OCI-LY3 (cell line): Measurements from ENCODE around the gene P2RY8.
"Not testable (repeated sequence)": the region's sequence is repeated elsewhere in the genome, so short reads cannot be mapped to it uniquely, and the experiment has no call there.

Experiments used
- H2AFZ ChIP-seq: fragments of 200-600, 300-600 bp; shearing (Covaris generic); 2 replicates; pipeline ENCODE4 v1.6.0; 2014; ENCODE audit warnings: antibody characterized with exemption, low read depth, low read length
- H3K27ac ChIP-seq: fragments of 200-600, 300-600 bp; sonication (generic); 2 replicates; pipeline ENCODE4 v1.5.1; 2014; ENCODE audit warnings: mild to moderate bottlenecking, low read length, moderate library complexity, mixed read lengths
- H3K27me3 ChIP-seq: fragments of 200-600, 300-600 bp; sonication (generic); 2 replicates; pipeline ENCODE4 v1.6.1; 2014; ENCODE audit warnings: low read depth, low read length, mixed read lengths
- H3K36me3 ChIP-seq: fragments of 200-600, 300-600 bp; sonication (generic); replicated peaks from 2 replicates; pipeline ENCODE3; 2014; ENCODE audit warnings: low read depth, low read length, mixed read lengths
- H3K4me1 ChIP-seq: fragments of 300-600, 200-600 bp; sonication (generic); 2 replicates; pipeline ENCODE4 v1.6.1; 2014; ENCODE audit warnings: low read length, mixed read lengths
- H3K4me2 ChIP-seq: fragments of 200-600, 300-600 bp; sonication (generic); 2 replicates; pipeline ENCODE4 v1.6.1; 2014; ENCODE audit warnings: low read length, mixed read lengths
- H3K4me3 ChIP-seq: fragments of 300-600, 200-600 bp; sonication (generic); 2 replicates; pipeline ENCODE4 v1.5.1; 2014; ENCODE audit warnings: antibody characterized with exemption, mild to moderate bottlenecking, low read length, moderate library complexity
- H3K79me2 ChIP-seq: fragments of 300-600, 200-600 bp; shearing (Covaris generic); 2 replicates; pipeline ENCODE4 v1.6.1; 2014; ENCODE audit warnings: mild to moderate bottlenecking, low read length, mixed read lengths
- H3K9ac ChIP-seq: fragments of 300-600, 200-600 bp; shearing (Covaris generic); 2 replicates; pipeline ENCODE4 v1.6.0; 2014; ENCODE audit warnings: mild to moderate bottlenecking, low read length, moderate library complexity
- H3K9me3 ChIP-seq: fragments of 200-600, 300-600 bp; shearing (Covaris generic); 2 replicates; pipeline ENCODE4 v1.6.1; 2014; ENCODE audit warnings: low read length, mixed read lengths; ENCODE audit not compliant: insufficient read depth
- H4K20me1 ChIP-seq: fragments of 200-600, 300-600 bp; sonication (generic); 2 replicates; pipeline ENCODE4 v1.6.1; 2016; ENCODE audit warnings: low read length, mixed read lengths; ENCODE audit not compliant: insufficient read depth
- CTCF ChIP-seq: fragments of 200-600, 300-600 bp; sonication (generic); IDR thresholded peaks from 2 replicates; pipeline ENCODE4 v1.5.1; 2014; ENCODE audit warnings: antibody characterized with exemption, low read length, low read depth
- EZH2phosphoT487 ChIP-seq: fragments of 200-600 bp; shearing (Covaris generic); IDR thresholded peaks from 2 replicates; pipeline ENCODE4 v1.6.1; 2018; ENCODE audit warnings: antibody characterized with exemption, mixed run types, low read depth

The P2RY8 gene

GRCh38 chrX:1475481-1475880 is 61.5 kb downstream of the P2RY8 start:
- Histone ChIP-seq H3K9ac (no peak overlapping the region), H3K9me3 (peaks cover 7% of the 10 kb centered on the region; the same call in 1 of the 2 replicates), H3K27ac (no peak overlapping the region), H3K4me2 (no peak overlapping the region), H4K20me1 (peaks cover 23% of the 10 kb centered on the region; the same call in 1 of the 2 replicates), H3K36me3 (peaks cover 57% of the 10 kb centered on the region), H3K79me2 (peaks cover 24% of the 10 kb centered on the region; the same call in 1 of the 2 replicates), H3K27me3 (no peaks in the 10 kb centered on the region), H2AFZ (no peak overlapping the region), H3K4me3 (no peak overlapping the region), H3K4me1 (peaks cover 41% of the 10 kb centered on the region)
- TF ChIP-seq EZH2phosphoT487 (no peak), CTCF (no peak)

GRCh38 chrX:1474593-1474992 is 62.4 kb downstream of the P2RY8 start:
- not testable (repeated sequence) for H3K9ac ChIP-seq, H3K9me3 ChIP-seq
- H4K20me1 ChIP-seq, result peaks cover 23% of the 10 kb centered on the region; the same call in 1 of the 2 replicates

GRCh38 chrX:1472975-1473374 is 64.0 kb downstream of the P2RY8 start:
- Histone ChIP-seq H3K9me3 (no peaks in the 10 kb centered on the region), H3K79me2 (peaks cover 11% of the 10 kb centered on the region), H4K20me1 (peaks cover 21% of the 10 kb centered on the region; the same call in 1 of the 2 replicates), H2AFZ (no peak overlapping the region), H3K27ac (no peak overlapping the region), H3K4me1 (peaks cover 38% of the 10 kb centered on the region), H3K4me3 (no peak overlapping the region), H3K9ac (no peak overlapping the region), H3K4me2 (no peak overlapping the region), H3K27me3 (no peaks in the 10 kb centered on the region), H3K36me3 (peaks cover 41% of the 10 kb centered on the region)
- TF ChIP-seq CTCF (no peak), EZH2phosphoT487 (no peak)

More at GRCh38 chrX:1474593-1474992, 62.4 kb downstream of the P2RY8 start:
- Histone ChIP-seq H3K79me2 (peaks cover 19% of the 10 kb centered on the region), H3K36me3 (peaks cover 52% of the 10 kb centered on the region), H3K4me1 (peaks cover 41% of the 10 kb centered on the region)
- H2AFZ ChIP-seq, H3K4me2 ChIP-seq, H3K27ac ChIP-seq, H3K4me3 ChIP-seq, H3K27me3 ChIP-seq: not testable (repeated sequence)

- H3K27ac ChIP-seq, result peak overlapping the region; percentile 82
- TF ChIP-seq EZH2phosphoT487 (no peak), CTCF (peak; percentile 54)
- peak overlapping the region; percentile 75 for H3K4me2 ChIP-seq
- peaks cover 15% of the 10 kb centered on the region for H3K79me2 ChIP-seq
- no peak overlapping the region for H2AFZ ChIP-seq
- H3K4me1 ChIP-seq, result peaks cover 50% of the 10 kb centered on the region
- H3K36me3 ChIP-seq, result peaks cover 50% of the 10 kb centered on the region
- no peak overlapping the region for H3K4me3 ChIP-seq
- no peaks in the 10 kb centered on the region for H3K27me3 ChIP-seq
- H4K20me1 ChIP-seq, result peaks cover 20% of the 10 kb centered on the region; the same call in 1 of the 2 replicates
- peak overlapping the region; percentile 6; the same call in 1 of the 2 replicates for H3K9ac ChIP-seq
- H3K9me3 ChIP-seq, result no peaks in the 10 kb centered on the region
Observed at GRCh38 chrX:1468250-1468772, 68.7 kb downstream of the P2RY8 start.
